HFFc6 (cell line): Measurements from ENCODE around the gene WDR45B. TPM values are rescaled to one million over a fixed set of nuclear protein-coding genes. Genes with fewer than 3 reads are reported as not detected.

ENCODE experiments used
- DNase-seq: peaks from one replicate; pipeline ENCODE4 v3.0.0-alpha.2; 2018
- H3K27ac Mint-ChIP-seq: 2 replicates; pipeline ENCODE4 v1.8.0; 2020; ENCODE audit warnings: mild to moderate bottlenecking, mixed read lengths
- H3K27me3 Mint-ChIP-seq: 2 replicates; pipeline ENCODE4 v1.8.0; 2021; ENCODE audit warnings: mild to moderate bottlenecking, moderate library complexity, mixed read lengths; ENCODE audit not compliant: insufficient read depth
- H3K36me3 Mint-ChIP-seq: 2 replicates; pipeline ENCODE4 v1.8.0; 2021; ENCODE audit warnings: low read depth, mixed read lengths
- H3K4me1 Mint-ChIP-seq: 2 replicates; pipeline ENCODE4 v1.8.0; 2020; ENCODE audit warnings: low read depth, mixed read lengths
- H3K4me3 Mint-ChIP-seq: 2 replicates; pipeline ENCODE4 v1.8.0; 2020; ENCODE audit warnings: mild to moderate bottlenecking, moderate library complexity, mixed read lengths
- H3K9me3 Mint-ChIP-seq: 2 replicates; pipeline ENCODE4 v1.8.0; 2020; ENCODE audit warnings: mild to moderate bottlenecking, mixed read lengths
- CTCF ChIP-seq: fragments of 200-600 bp; sonication (generic); IDR thresholded peaks from 2 replicates; pipeline ENCODE4 v1.5.0; 2021; ENCODE audit warnings: antibody characterized with exemption, mild to moderate bottlenecking
- total RNA-seq, 6 experiments: library from RNA; stranded (reverse); fragmentation: NEBNext Ultra II Directional; extraction: Animal tissue kit (Norgen Biotek cat#: 25700); gene quantifications; 2 replicates in 1 of 6; 3 replicates in 5 of 6; pipeline ENCODE4 v1.2.3, GENCODE V29; 2021

WDR45B gene
- total RNA-seq, 6 experiments from 2014 or later, result 60.6 to 73.5 (median 66.3) TPM

- no peaks in the 10 kb centered on the region for H3K9me3 Mint-ChIP-seq
- no peaks in the 10 kb centered on the region; the same call in 1 of the 2 replicates for H3K4me1 Mint-ChIP-seq
Observed at GRCh38 chr17:82614095-82614631, 34.1 kb downstream of the WDR45B start.

GRCh38 chr17:82613283-82614094 lies 34.8 kb downstream of the WDR45B start:
- H3K9me3 Mint-ChIP-seq, result no peaks in the 10 kb centered on the region
- no peak overlapping the region for H3K4me3 Mint-ChIP-seq
- DNase-seq, result no peak
- H3K4me1 Mint-ChIP-seq, result no peaks in the 10 kb centered on the region; the same call in 1 of the 2 replicates
- H3K27me3 Mint-ChIP-seq, result peaks cover 2% of the 10 kb centered on the region
- H3K27ac Mint-ChIP-seq, result no peak overlapping the region
- TF ChIP-seq CTCF, result no peak
- H3K36me3 Mint-ChIP-seq, result peaks cover 29% of the 10 kb centered on the region

More at GRCh38 chr17:82614095-82614631, 34.1 kb downstream of the WDR45B start:
- Mint-ChIP-seq H3K27ac (no peak overlapping the region), H3K4me3 (no peak overlapping the region), H3K27me3 (peaks cover 5% of the 10 kb centered on the region), H3K36me3 (peaks cover 36% of the 10 kb centered on the region)
- TF ChIP-seq CTCF, result no peak
- DNase-seq, result no peak

- no peak overlapping the region for H3K27ac Mint-ChIP-seq
- no peak for TF ChIP-seq CTCF
- peaks cover 2% of the 10 kb centered on the region for H3K27me3 Mint-ChIP-seq
- H3K4me3 Mint-ChIP-seq, result no peak overlapping the region
- no peak for DNase-seq
- no peaks in the 10 kb centered on the region; the same call in 1 of the 2 replicates for H3K4me1 Mint-ChIP-seq
- no peaks in the 10 kb centered on the region for H3K9me3 Mint-ChIP-seq
- H3K36me3 Mint-ChIP-seq, result peaks cover 24% of the 10 kb centered on the region
Observed at GRCh38 chr17:82611140-82612058, 36.8 kb downstream of the WDR45B start.

- H3K36me3 Mint-ChIP-seq, result peaks cover 22% of the 10 kb centered on the region
- no peak for DNase-seq
- no peak for TF ChIP-seq CTCF
- H3K4me3 Mint-ChIP-seq, result no peak overlapping the region
- no peak overlapping the region for H3K27ac Mint-ChIP-seq
- no peaks in the 10 kb centered on the region for H3K9me3 Mint-ChIP-seq
- H3K27me3 Mint-ChIP-seq, result peaks cover 2% of the 10 kb centered on the region
- no peaks in the 10 kb centered on the region; the same call in 1 of the 2 replicates for H3K4me1 Mint-ChIP-seq
Observed at GRCh38 chr17:82609655-82610054, 38.6 kb downstream of the WDR45B start.

- no peak overlapping the region for H3K27ac Mint-ChIP-seq
- no peak overlapping the region for H3K4me3 Mint-ChIP-seq
- DNase-seq, result no peak
- H3K27me3 Mint-ChIP-seq, result peaks cover 2% of the 10 kb centered on the region
- H3K36me3 Mint-ChIP-seq, result peaks cover 30% of the 10 kb centered on the region
- H3K9me3 Mint-ChIP-seq, result no peaks in the 10 kb centered on the region
- TF ChIP-seq CTCF, result no peak
- no peaks in the 10 kb centered on the region; the same call in 1 of the 2 replicates for H3K4me1 Mint-ChIP-seq
Observed at GRCh38 chr17:82608816-82609215, 39.4 kb downstream of the WDR45B start.
